Body of pancreas (tissue), 4 donors: ENCODE results near the gene ADM2. TPM values are rescaled to one million over a fixed set of nuclear protein-coding genes. Genes with fewer than 3 reads are reported as not detected.

Source experiments
- ATAC-seq: fragments of 150-250 bp; one replicate; pipeline ENCODE4 v1.9.1; 2016
- DNase-seq, 4 donors: peaks; one replicate each; pipeline ENCODE4 v3.0.0-alpha.2; 2019
- H3K27ac ChIP-seq, 4 donors: fragments of 200-600 bp; sonication (generic); 1 replicate in 3 of 4; 2 replicates in 1 of 4; pipeline versions ENCODE4 v1.5.1 to v1.6.1; 2016 to 2019; ENCODE audit warnings: mild to moderate bottlenecking in 1 of 4, mixed read lengths in 1 of 4, moderate library complexity in 1 of 4
- H3K27me3 ChIP-seq, 2 donors: fragments of 200-600 bp; sonication (generic); one replicate each; pipeline ENCODE4 v1.6.0; 2016; ENCODE audit warnings: mild to moderate bottlenecking in 1 of 2
- H3K36me3 ChIP-seq, 2 donors: fragments of 200-600 bp; sonication (generic); replicated peaks in 1 of 2; 2 replicates each; pipeline ENCODE4 v1.5.1; 2016; ENCODE audit warnings: low read depth in 2 of 2; ENCODE audit not compliant: insufficient read depth in 1 of 2
- H3K4me1 ChIP-seq: fragments of 200-600 bp; sonication (generic); one replicate; pipeline ENCODE4 v1.6.0; 2016
- H3K4me3 ChIP-seq, 2 donors: fragments of 200-600 bp; sonication (generic); 1 replicate in 1 of 2; 2 replicates in 1 of 2; pipeline ENCODE4 v1.5.1; 2016 to 2019
- H3K9me3 ChIP-seq, 3 donors: fragments of 200-600 bp; sonication (generic); 1 replicate in 2 of 3; 2 replicates in 1 of 3; pipeline ENCODE4 v1.5.1; 2016
- POLR2A ChIP-seq, 3 donors: fragments of 450-650 bp; IDR thresholded peaks; one replicate each; pipeline ENCODE4 v1.6.1; 2016; ENCODE audit warnings: antibody characterized with exemption in 3 of 3, mild to moderate bottlenecking in 2 of 3
- WGBS, 2 donors: methylation state at CpG; one replicate each; pipeline ENCODE4 v1.1.5; 2017; 5-methylcytosine and 5-hydroxymethylcytosine counted together
- intact Hi-C: fragments of 100-400 bp; cut with DNase I; formaldehyde crosslinking; loops from one replicate; pipeline ENCODE4 v1.15.1; 2023
- total RNA-seq, 2 donors: library from RNA; depleted of rRNA; stranded (reverse); fragments of >200 nt; gene quantifications; one replicate each; pipeline ENCODE4 v1.1.0, GENCODE V29; 2016
- TF ChIP-seq, protein P1 (sequence below), 7 experiments: fragments of 450-650 bp in 4 of 7; fragments of 200-600 bp in 3 of 7; sonication (generic) in 3 of 7; IDR thresholded peaks; one replicate each; pipeline ENCODE4 v1.5.1; 2016 to 2019; ENCODE audit warnings: antibody characterized with exemption in 7 of 7

The ADM2 gene
- total RNA-seq, 2 donors from 2014 or later, result 7.3 to 8.2 TPM

DNA sequence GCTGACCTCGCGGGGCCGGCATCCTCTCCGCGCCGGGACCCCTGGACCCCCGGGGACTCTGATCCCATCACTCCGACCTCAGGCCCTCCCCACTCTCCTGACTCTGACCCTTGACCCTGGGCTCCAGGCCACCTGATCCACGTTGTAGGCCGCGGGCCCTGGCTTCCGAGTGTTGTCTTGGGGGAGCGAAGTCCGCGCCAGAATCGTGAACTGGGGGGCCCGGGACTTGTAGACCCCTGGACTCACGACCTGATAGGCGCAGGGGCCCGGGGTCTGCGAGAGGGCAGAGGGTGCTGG, 49.2 kb downstream of the ADM2 start:
- 4% methylated on average over 21 of the region's 21 CpGs; no CpG with 5 or more reads in 1 of the 2 donors for WGBS, 2 donors
- TF ChIP-seq POLR2A (IDR thresholded peaks at IDR 0.05), result peak in 1 of 3 donors; percentile 19
- TF ChIP-seq, protein P1, sequence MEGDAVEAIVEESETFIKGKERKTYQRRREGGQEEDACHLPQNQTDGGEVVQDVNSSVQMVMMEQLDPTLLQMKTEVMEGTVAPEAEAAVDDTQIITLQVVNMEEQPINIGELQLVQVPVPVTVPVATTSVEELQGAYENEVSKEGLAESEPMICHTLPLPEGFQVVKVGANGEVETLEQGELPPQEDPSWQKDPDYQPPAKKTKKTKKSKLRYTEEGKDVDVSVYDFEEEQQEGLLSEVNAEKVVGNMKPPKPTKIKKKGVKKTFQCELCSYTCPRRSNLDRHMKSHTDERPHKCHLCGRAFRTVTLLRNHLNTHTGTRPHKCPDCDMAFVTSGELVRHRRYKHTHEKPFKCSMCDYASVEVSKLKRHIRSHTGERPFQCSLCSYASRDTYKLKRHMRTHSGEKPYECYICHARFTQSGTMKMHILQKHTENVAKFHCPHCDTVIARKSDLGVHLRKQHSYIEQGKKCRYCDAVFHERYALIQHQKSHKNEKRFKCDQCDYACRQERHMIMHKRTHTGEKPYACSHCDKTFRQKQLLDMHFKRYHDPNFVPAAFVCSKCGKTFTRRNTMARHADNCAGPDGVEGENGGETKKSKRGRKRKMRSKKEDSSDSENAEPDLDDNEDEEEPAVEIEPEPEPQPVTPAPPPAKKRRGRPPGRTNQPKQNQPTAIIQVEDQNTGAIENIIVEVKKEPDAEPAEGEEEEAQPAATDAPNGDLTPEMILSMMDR (IDR thresholded peaks at IDR 0.05), result no peak
- intact Hi-C loops, result no loop called here
- Histone ChIP-seq H3K36me3 (no peaks in the 10 kb centered on the region), H3K4me1 (peaks cover 54% of the 10 kb centered on the region), H3K27me3 (peaks cover 0 to 21% of the 10 kb centered on the region in 2 donors), H3K9me3 (no peaks in the 10 kb centered on the region), H3K27ac (peak overlapping the region; percentile 70 to 90 (median 82)), H3K4me3 (no peak overlapping the region)
- DNase-seq, result peak in 1 of 4 donors; percentile 43
- no peak for ATAC-seq

- intact Hi-C loops, result no loop called here
- Histone ChIP-seq H3K4me1 (peaks cover 53% of the 10 kb centered on the region), H3K36me3 (no peaks in the 10 kb centered on the region), H3K27me3 (peaks cover 0 to 21% of the 10 kb centered on the region in 2 donors), H3K9me3 (no peaks in the 10 kb centered on the region), H3K27ac (peak overlapping the region; percentile 70 to 90 (median 82)), H3K4me3 (no peak overlapping the region)
- ATAC-seq (peak; percentile 45), DNase-seq (peak; percentile 72 to 86 (median 80))
- WGBS, 2 donors, result 3 to 7% methylated on average over 22 to 52 of the region's 53 CpGs
- TF ChIP-seq, protein P1 (IDR thresholded peaks at IDR 0.05), result no peak
- TF ChIP-seq POLR2A (IDR thresholded peaks at IDR 0.05), result peak in 2 of 3 donors; percentile 50 to 77
Measured at GRCh38 chr22:50530877-50531545, 49.7 kb downstream of the ADM2 start.

GRCh38 chr22:50531546-50531961, 50.2 kb downstream of the ADM2 start:
- Histone ChIP-seq H3K4me3 (peak overlapping the region in 1 of 2 donors; percentile 17), H3K36me3 (no peaks in the 10 kb centered on the region), H3K4me1 (peaks cover 48% of the 10 kb centered on the region), H3K9me3 (no peaks in the 10 kb centered on the region), H3K27me3 (peaks cover 0 to 21% of the 10 kb centered on the region in 2 donors), H3K27ac (peak overlapping the region; percentile 70 to 90 (median 82))
- TF ChIP-seq, protein P1 (IDR thresholded peaks at IDR 0.05), result no peak
- peak in 1 of 3 donors; percentile 11 for TF ChIP-seq POLR2A (IDR thresholded peaks at IDR 0.05)
- ATAC-seq, result peak; percentile 31
- intact Hi-C loops, result no loop called here
- peak in 3 of 4 donors; percentile 50 to 58 (median 50) for DNase-seq
- WGBS, 2 donors, result 2 to 7% methylated on average over 3 to 37 of the region's 44 CpGs

DNA sequence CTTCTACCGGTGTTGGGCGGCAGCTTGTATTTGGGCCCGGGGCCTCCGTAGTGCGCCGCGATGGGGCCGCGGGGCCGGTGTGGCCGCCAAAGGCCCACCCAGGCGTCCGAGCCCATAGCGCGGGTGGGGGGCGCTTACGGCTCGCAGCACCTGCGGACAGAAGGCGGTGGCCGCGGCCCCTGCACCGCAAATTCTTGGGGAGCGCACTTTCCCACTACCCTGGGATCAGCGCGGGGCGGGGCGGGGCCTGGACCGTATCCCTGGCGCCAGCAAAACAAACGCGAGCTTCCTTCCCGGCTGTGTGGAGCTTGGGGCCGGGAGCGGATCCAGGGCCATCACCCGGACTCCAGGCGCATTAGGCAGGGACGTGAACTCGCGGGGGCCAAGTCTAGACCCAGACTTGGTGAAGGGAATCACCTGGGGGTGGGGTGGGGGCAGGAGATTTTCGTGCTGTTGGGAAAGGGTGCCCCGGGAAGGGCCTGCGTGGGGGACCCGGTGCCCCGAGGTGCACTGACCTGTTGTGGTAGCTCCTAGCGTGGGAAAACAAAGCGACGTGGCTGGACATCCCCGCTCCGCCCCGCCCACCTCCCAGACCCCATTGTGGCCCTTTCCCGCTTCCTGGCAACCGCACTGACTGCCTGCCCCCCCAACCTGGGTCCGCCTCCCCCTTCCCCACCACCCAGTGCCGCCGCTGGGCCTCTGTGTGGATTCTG, 50.8 kb downstream of the ADM2 start:
- peak overlapping the region; percentile 70 to 90 (median 82) for H3K27ac ChIP-seq
- ATAC-seq (peak; percentile 65), DNase-seq (peak; percentile 73 to 83 (median 82))
- H3K36me3 ChIP-seq, result no peaks in the 10 kb centered on the region
- TF ChIP-seq, protein P1 (IDR thresholded peaks at IDR 0.05), result no peak
- TF ChIP-seq POLR2A (IDR thresholded peaks at IDR 0.05), result peak in 2 of 3 donors; percentile 39 to 48
- H3K4me3 ChIP-seq, result peak overlapping the region in 1 of 2 donors; percentile 17
- intact Hi-C loops, result no loop called here
- peaks cover 0 to 21% of the 10 kb centered on the region in 2 donors for H3K27me3 ChIP-seq
- no peaks in the 10 kb centered on the region for H3K9me3 ChIP-seq
- H3K4me1 ChIP-seq, result peaks cover 42% of the 10 kb centered on the region
- 2 to 5% methylated on average over 16 to 53 of the region's 56 CpGs for WGBS, 2 donors
